ENCODE data around the gene GJB1.

Gene GJB1

DNA sequence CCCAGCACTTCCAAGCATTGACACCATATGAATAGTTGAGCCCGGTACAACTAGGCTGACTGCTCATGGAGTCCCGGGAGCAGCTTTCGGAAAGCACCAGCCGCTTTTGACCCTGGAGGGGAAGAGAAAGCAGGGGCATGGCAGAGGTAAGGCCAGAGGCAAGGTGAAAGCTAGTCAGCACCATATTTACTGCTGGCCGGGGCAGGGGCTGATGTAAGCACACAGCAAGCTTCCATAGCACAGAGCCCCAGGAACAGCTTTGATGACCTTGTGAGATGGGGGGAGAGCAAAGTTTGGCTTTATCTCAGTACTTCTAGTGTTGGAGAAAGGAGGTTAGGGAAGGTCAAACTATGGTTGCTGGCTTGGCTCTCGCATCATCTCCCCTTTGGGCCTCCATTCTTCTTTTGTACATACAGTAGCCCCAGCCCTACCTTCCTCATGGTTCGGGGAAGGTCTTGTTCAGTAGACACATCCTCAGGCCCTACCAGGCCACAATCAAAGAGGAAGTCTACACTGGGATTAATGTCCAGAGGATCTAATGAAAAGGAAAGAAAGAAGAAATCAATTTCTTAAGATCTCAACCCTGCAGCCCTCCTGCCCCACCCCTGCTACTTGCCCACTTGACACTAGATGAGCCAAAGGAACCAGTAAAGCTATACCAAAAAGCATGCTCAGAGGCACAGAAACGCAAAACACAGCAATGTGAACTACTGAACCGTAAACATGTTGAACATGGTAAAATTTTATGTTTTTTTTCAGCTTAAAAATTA is 21.5 kb downstream of the GJB1 start:
- no peak overlapping the region for H3K4me3 ChIP-seq (ENCODE audit: low read depth in 1 of 2, low read length in 2 of 2)
- no peaks in the 10 kb centered on the region for H3K79me2 ChIP-seq (ENCODE audit: insufficient read depth, low read length)
- no peaks in the 10 kb centered on the region for H3K9me3 ChIP-seq (ENCODE audit: insufficient read depth, low read length, severe bottlenecking)
- H3K9ac ChIP-seq (ENCODE audit: low read depth, low read length): no peak overlapping the region
- ATAC-seq (ENCODE audit: insufficient read depth, low read depth) (no peak), DNase-seq (no peak)
- 0 out of 2 replicates have a peak, but pooled peaks cover under 1% of the 10 kb centered on the region for H4K20me1 ChIP-seq (ENCODE audit: insufficient read depth, low read length)
- H3K36me3 ChIP-seq (ENCODE audit: insufficient read depth, low read length): peaks cover 90% of the 10 kb centered on the region
- no peaks in the 10 kb centered on the region for H3K4me1 ChIP-seq (ENCODE audit: insufficient read depth, low read length)
- H3K27me3 ChIP-seq (ENCODE audit: insufficient read depth, low read length, poor library complexity): no peaks in the 10 kb centered on the region
- H3K27ac ChIP-seq (ENCODE audit: low read length): no peak overlapping the region
- TF ChIP-seq EZH2 (IDR thresholded peaks at IDR 0.05; ENCODE audit: borderline replicate concordance, low read depth, low read length, severe bottlenecking) (no peak), CTCF (IDR thresholded peaks at IDR 0.05; ENCODE audit: borderline replicate concordance, extremely low read depth, low read length, poor library complexity, severe bottlenecking) (no peak)
- H3K4me2 ChIP-seq (ENCODE audit: insufficient read depth, low read length): no peak overlapping the region
- no peak overlapping the region for H2AFZ ChIP-seq (ENCODE audit: low read depth, low read length)

GRCh38 chrX:71245159-71245558 is 22.1 kb downstream of the GJB1 start:
- no peak for TF ChIP-seq CTCF (IDR thresholded peaks at IDR 0.05; ENCODE audit: borderline replicate concordance, extremely low read depth, low read length, poor library complexity, severe bottlenecking)
- no peak for TF ChIP-seq EZH2 (IDR thresholded peaks at IDR 0.05; ENCODE audit: borderline replicate concordance, low read depth, low read length, severe bottlenecking)
- peaks cover 92% of the 10 kb centered on the region for H3K36me3 ChIP-seq (ENCODE audit: insufficient read depth, low read length)

DNA sequence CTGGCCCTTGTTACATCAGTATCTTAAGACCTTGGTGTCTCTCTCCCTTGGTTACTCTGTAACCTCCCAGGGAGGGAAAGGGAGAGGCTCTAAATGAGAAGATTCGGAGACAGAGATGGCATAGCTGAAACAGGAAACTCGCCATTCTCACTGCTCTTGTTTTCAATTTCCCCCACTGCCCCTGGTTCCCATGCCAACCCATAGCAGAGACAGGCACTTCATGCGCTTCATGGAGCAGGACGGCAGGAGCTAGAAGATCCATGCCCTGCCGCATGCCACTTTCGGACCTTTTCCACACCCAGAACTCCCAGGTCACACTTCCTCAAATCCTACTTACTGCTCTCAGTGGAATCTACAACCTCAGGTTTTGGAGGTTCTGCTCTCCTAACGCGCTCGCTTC is 27.8 kb downstream of the GJB1 start:
- peaks cover 54% of the 10 kb centered on the region for H3K36me3 ChIP-seq (ENCODE audit: insufficient read depth, low read length)
- TF ChIP-seq EZH2 (IDR thresholded peaks at IDR 0.05; ENCODE audit: borderline replicate concordance, low read depth, low read length, severe bottlenecking) (no peak), CTCF (IDR thresholded peaks at IDR 0.05; ENCODE audit: borderline replicate concordance, extremely low read depth, low read length, poor library complexity, severe bottlenecking) (no peak)
- H3K9ac ChIP-seq (ENCODE audit: low read depth, low read length): no peak overlapping the region
- DNase-seq: no peak
- H3K4me2 ChIP-seq (ENCODE audit: insufficient read depth, low read length): no peak overlapping the region
- H3K9me3 ChIP-seq (ENCODE audit: insufficient read depth, low read length, severe bottlenecking): no peaks in the 10 kb centered on the region
- H3K27me3 ChIP-seq (ENCODE audit: insufficient read depth, low read length, poor library complexity): no peaks in the 10 kb centered on the region
- peaks cover 9% of the 10 kb centered on the region; the same call in 1 of the 2 replicates for H4K20me1 ChIP-seq (ENCODE audit: insufficient read depth, low read length)
- no peak overlapping the region for H2AFZ ChIP-seq (ENCODE audit: low read depth, low read length)
- no peak overlapping the region for H3K27ac ChIP-seq (ENCODE audit: low read length)
- H3K4me3 ChIP-seq (ENCODE audit: low read depth in 1 of 2, low read length in 2 of 2): no peak overlapping the region
- peaks cover 36% of the 10 kb centered on the region for H3K79me2 ChIP-seq (ENCODE audit: insufficient read depth, low read length)
- H3K4me1 ChIP-seq (ENCODE audit: insufficient read depth, low read length): peaks cover 26% of the 10 kb centered on the region
- no peak for ATAC-seq (ENCODE audit: insufficient read depth, low read depth)

More at GRCh38 chrX:71245159-71245558, 22.1 kb downstream of the GJB1 start:
- H3K4me1 ChIP-seq (ENCODE audit: insufficient read depth, low read length): no peaks in the 10 kb centered on the region
- DNase-seq (no peak), ATAC-seq (ENCODE audit: insufficient read depth, low read depth) (no peak)
- no peak overlapping the region for H3K9ac ChIP-seq (ENCODE audit: low read depth, low read length)
- no peak overlapping the region for H2AFZ ChIP-seq (ENCODE audit: low read depth, low read length)
- H3K27me3 ChIP-seq (ENCODE audit: insufficient read depth, low read length, poor library complexity): no peaks in the 10 kb centered on the region
- no peaks in the 10 kb centered on the region for H3K9me3 ChIP-seq (ENCODE audit: insufficient read depth, low read length, severe bottlenecking)
- H3K79me2 ChIP-seq (ENCODE audit: insufficient read depth, low read length): peaks cover under 1% of the 10 kb centered on the region; the same call in 1 of the 2 replicates
- peaks cover 7% of the 10 kb centered on the region; the same call in 1 of the 2 replicates for H4K20me1 ChIP-seq (ENCODE audit: insufficient read depth, low read length)
- H3K4me2 ChIP-seq (ENCODE audit: insufficient read depth, low read length): no peak overlapping the region
- no peak overlapping the region for H3K4me3 ChIP-seq (ENCODE audit: low read depth in 1 of 2, low read length in 2 of 2)
- no peak overlapping the region for H3K27ac ChIP-seq (ENCODE audit: low read length)

Data from DND-41 (cell line).